SK-N-MC (cell line): ENCODE measurements around the gene TRPM5.

Source experiments
- DNase-seq: peaks from one replicate; pipeline ENCODE4 v3.0.0-alpha.2; 2011; ENCODE audit warnings: low read depth, low spot score
- H3K27ac ChIP-seq: fragments of 200-600 bp; sonication (generic); 2 replicates; pipeline ENCODE4 v1.5.1; 2016; ENCODE audit warnings: mixed run types
- H3K36me3 ChIP-seq: fragments of 200-600 bp; sonication (generic); 2 replicates; pipeline ENCODE4 v1.6.1; 2017; ENCODE audit warnings: antibody characterized with exemption, low read length, mixed read lengths; ENCODE audit not compliant: insufficient read depth
- H3K4me3 ChIP-seq: fragments of 200-600 bp; sonication (generic); 2 replicates; pipeline ENCODE4 v1.5.1; 2016
- H3K9ac ChIP-seq: fragments of 200-600 bp; sonication (generic); 2 replicates; pipeline ENCODE4 v1.8.0; 2017; ENCODE audit warnings: mixed run types, mixed read lengths; ENCODE audit not compliant: insufficient read length
- H3K9me3 ChIP-seq: fragments of 200-600 bp; sonication (generic); 2 replicates; pipeline ENCODE4 v1.6.1; 2017; ENCODE audit warnings: low read depth, mild to moderate bottlenecking, antibody characterized with exemption, low read length, moderate library complexity, mixed read lengths
- EZH2 ChIP-seq: fragments of 200-600 bp; sonication (generic); IDR thresholded peaks from one replicate; pipeline ENCODE4 v1.6.1; 2017; ENCODE audit warnings: antibody characterized with exemption
- FOXP2 ChIP-seq: optimal IDR thresholded peaks from 2 replicates; pipeline ENCODE3; 2011; ENCODE audit warnings: mild to moderate bottlenecking, moderate library complexity; ENCODE audit not compliant: insufficient read depth; ENCODE audit errors: extremely low read length, control extremely low read depth
- POLR2AphosphoS5 ChIP-seq: IDR thresholded peaks from 2 replicates; pipeline ENCODE4 v1.6.1; 2012; ENCODE audit warnings: mild to moderate bottlenecking, low read depth, low read length, borderline replicate concordance

The TRPM5 gene

GRCh38 chr11:2427721-2428321 is 16.5 kb downstream of the TRPM5 start:
- DNase-seq, result no peak

GRCh38 chr11:2426826-2427521 is 17.3 kb downstream of the TRPM5 start:
- no peak overlapping the region for H3K27ac ChIP-seq
- H3K36me3 ChIP-seq, result no peaks in the 10 kb centered on the region
- TF ChIP-seq POLR2AphosphoS5, result no peak
- TF ChIP-seq EZH2, result no peak
- TF ChIP-seq FOXP2, result no peak
- no peaks in the 10 kb centered on the region for H3K9me3 ChIP-seq
- no peak for DNase-seq
- no peak overlapping the region for H3K4me3 ChIP-seq
- no peak overlapping the region for H3K9ac ChIP-seq

More at GRCh38 chr11:2427721-2428321, 16.5 kb downstream of the TRPM5 start:
- TF ChIP-seq FOXP2, result no peak
- no peak for TF ChIP-seq EZH2
- no peak for TF ChIP-seq POLR2AphosphoS5
- Histone ChIP-seq H3K9me3 (no peaks in the 10 kb centered on the region), H3K27ac (no peak overlapping the region), H3K4me3 (no peak overlapping the region), H3K36me3 (no peaks in the 10 kb centered on the region), H3K9ac (no peak overlapping the region)

GRCh38 chr11:2426221-2426620 is 18.1 kb downstream of the TRPM5 start:
- H3K9me3 ChIP-seq, result no peaks in the 10 kb centered on the region
- TF ChIP-seq FOXP2 (no peak), POLR2AphosphoS5 (no peak), EZH2 (no peak)
- H3K4me3 ChIP-seq, result no peak overlapping the region
- H3K27ac ChIP-seq, result no peak overlapping the region
- no peak for DNase-seq
- no peak overlapping the region for H3K9ac ChIP-seq
- H3K36me3 ChIP-seq, result no peaks in the 10 kb centered on the region

- Histone ChIP-seq H3K4me3 (no peak overlapping the region), H3K27ac (no peak overlapping the region), H3K9ac (no peak overlapping the region), H3K36me3 (no peaks in the 10 kb centered on the region), H3K9me3 (no peaks in the 10 kb centered on the region)
- no peak for TF ChIP-seq POLR2AphosphoS5
- no peak for TF ChIP-seq EZH2
- TF ChIP-seq FOXP2, result no peak
- DNase-seq, result no peak
Measured at GRCh38 chr11:2425506-2425905, 18.8 kb downstream of the TRPM5 start.

GRCh38 chr11:2424811-2425495 is 19.4 kb downstream of the TRPM5 start:
- Histone ChIP-seq H3K4me3 (no peak overlapping the region), H3K36me3 (no peaks in the 10 kb centered on the region), H3K27ac (no peak overlapping the region), H3K9ac (no peak overlapping the region), H3K9me3 (no peaks in the 10 kb centered on the region)
- DNase-seq, result no peak
- no peak for TF ChIP-seq EZH2
- TF ChIP-seq FOXP2, result no peak
- TF ChIP-seq POLR2AphosphoS5, result no peak

DNA sequence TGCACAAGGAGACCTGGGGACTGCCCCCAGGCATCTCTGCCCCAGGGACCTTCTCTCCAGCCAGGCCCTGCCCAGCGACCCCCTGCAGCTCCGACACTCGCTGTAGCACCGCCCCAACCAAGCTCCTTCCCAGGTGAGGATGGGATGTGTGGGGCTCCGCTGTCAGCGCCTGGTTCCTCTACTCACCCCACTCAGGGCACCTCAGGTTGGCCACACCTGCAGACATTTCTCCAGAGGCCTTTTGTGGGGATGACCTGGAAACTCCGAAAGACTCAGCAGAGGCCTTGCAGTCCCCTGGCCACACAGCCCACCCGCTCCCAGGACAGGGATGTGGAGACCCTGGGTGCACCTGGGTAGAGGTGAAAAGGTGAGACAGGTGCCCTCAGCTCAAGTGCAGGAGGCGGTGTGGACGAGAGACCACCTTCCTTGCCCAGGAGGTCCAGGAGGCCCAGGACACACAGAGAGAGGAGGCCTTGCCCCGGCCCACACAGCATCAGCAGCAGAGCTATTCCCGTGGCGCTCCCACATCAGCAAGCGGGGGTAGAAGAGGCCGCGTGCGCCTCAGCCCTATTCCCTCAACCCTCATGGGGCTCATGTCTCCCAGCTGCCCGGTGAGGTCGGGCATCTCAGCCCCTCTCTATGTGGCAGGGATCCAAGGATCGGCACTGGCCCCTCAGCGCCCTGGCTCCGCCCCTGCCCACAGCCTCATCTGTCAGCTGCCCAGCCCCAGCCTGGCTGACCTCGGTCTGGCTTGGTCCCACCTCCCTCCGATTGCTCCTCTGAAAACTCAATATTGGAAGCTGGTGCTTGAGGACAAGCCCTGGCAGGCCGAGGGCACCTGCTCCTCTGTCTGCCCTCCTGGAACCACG is 20.9 kb downstream of the TRPM5 start:
- no peak for DNase-seq
- no peak overlapping the region for H3K27ac ChIP-seq
- no peaks in the 10 kb centered on the region for H3K9me3 ChIP-seq

GRCh38 chr11:2422461-2423156 is 21.7 kb downstream of the TRPM5 start:
- no peak for TF ChIP-seq POLR2AphosphoS5
- TF ChIP-seq FOXP2, result no peak
- no peak overlapping the region for H3K27ac ChIP-seq
- no peak for DNase-seq

More for the DNA sequence above, 20.9 kb downstream of the TRPM5 start:
- TF ChIP-seq POLR2AphosphoS5 (no peak), EZH2 (no peak), FOXP2 (no peak)
- Histone ChIP-seq H3K36me3 (no peaks in the 10 kb centered on the region), H3K4me3 (no peak overlapping the region), H3K9ac (no peak overlapping the region)

More at GRCh38 chr11:2422461-2423156, 21.7 kb downstream of the TRPM5 start:
- Histone ChIP-seq H3K36me3 (no peaks in the 10 kb centered on the region), H3K9me3 (no peaks in the 10 kb centered on the region), H3K4me3 (no peak overlapping the region), H3K9ac (no peak overlapping the region)
